ENCODE results near the gene PTMA. TPM values are rescaled to one million over a fixed set of nuclear protein-coding genes. Genes with fewer than 3 reads are reported as not detected.

PTMA gene
- total and polyA plus RNA-seq, 9 of the 15 experiments (the other 6 are each of a cell fraction or from before 2014, with no cell fraction given) = 429 to 2,322 (median 1,578) TPM

- TF ChIP-seq GABPB2 (CRISPR knock-in tag; conservative IDR thresholded peaks at IDR 0.05) (no peak), ESRRA (IDR thresholded peaks at IDR 0.05; ENCODE audit: borderline replicate concordance, low read depth) (no peak), ZNF655 (CRISPR knock-in tag; IDR thresholded peaks at IDR 0.05) (no peak), ADNP (tag; IDR thresholded peaks at IDR 0.05) (0 out of 2 replicates have a peak, but pooled peaks have one; percentile 49), SNAPC5 (CRISPR knock-in tag; IDR thresholded peaks at IDR 0.05) (no peak), MGA (IDR thresholded peaks at IDR 0.05) (peak; percentile 76), RBM25 (IDR thresholded peaks at IDR 0.05; ENCODE audit: low read depth, low read length, severe bottlenecking) (no peak), FUS (optimal IDR thresholded peaks at IDR 0.05; ENCODE audit: low read depth, low read length) (no peak), ZNF518B (CRISPR knock-in tag; IDR thresholded peaks at IDR 0.05) (no peak), BRD4 (IDR thresholded peaks at IDR 0.05) (no peak)
These were observed 43.6 kb upstream of the PTMA start (continued) for GRCh38 chr2:231664727-231665126.

Measured in K562 (cell line).